Loucy (cell line): ENCODE measurements around the gene ARHGEF12.

Experiments used
- EZH2phosphoT487 ChIP-seq: fragments of 200-600 bp; IDR thresholded peaks from 2 replicates; pipeline ENCODE4 v1.6.1; 2018; ENCODE audit warnings: antibody characterized with exemption, mild to moderate bottlenecking, moderate library complexity, borderline replicate concordance
- TF ChIP-seq, protein P1 (sequence below): fragments of 200-600 bp; sonication (generic); conservative IDR thresholded peaks from 2 replicates; pipeline ENCODE4 v1.5.1; 2014; ENCODE audit warnings: mild to moderate bottlenecking, antibody characterized with exemption, low read length

DNA sequence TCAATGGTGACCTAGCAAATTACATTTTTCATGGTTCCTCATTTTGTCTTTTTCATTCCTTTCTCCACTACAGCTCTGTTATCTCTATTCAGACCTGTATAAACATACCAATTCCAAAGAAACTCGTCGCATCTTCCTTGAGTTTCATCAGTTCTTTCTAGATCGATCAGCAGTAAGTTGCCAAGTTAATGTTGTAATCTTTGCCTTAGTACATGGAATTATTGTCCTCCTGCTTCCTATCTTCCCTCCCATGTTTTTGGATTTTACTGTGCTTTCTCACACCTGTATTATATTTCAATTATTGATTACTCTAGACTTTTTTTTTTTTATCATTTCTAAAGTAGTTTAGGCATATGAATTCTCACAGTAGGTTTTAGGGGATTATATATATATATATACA, 105.8 kb downstream of the ARHGEF12 start:
- TF ChIP-seq, protein P1, sequence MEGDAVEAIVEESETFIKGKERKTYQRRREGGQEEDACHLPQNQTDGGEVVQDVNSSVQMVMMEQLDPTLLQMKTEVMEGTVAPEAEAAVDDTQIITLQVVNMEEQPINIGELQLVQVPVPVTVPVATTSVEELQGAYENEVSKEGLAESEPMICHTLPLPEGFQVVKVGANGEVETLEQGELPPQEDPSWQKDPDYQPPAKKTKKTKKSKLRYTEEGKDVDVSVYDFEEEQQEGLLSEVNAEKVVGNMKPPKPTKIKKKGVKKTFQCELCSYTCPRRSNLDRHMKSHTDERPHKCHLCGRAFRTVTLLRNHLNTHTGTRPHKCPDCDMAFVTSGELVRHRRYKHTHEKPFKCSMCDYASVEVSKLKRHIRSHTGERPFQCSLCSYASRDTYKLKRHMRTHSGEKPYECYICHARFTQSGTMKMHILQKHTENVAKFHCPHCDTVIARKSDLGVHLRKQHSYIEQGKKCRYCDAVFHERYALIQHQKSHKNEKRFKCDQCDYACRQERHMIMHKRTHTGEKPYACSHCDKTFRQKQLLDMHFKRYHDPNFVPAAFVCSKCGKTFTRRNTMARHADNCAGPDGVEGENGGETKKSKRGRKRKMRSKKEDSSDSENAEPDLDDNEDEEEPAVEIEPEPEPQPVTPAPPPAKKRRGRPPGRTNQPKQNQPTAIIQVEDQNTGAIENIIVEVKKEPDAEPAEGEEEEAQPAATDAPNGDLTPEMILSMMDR = no peak
- TF ChIP-seq EZH2phosphoT487 = no peak
